HEK293T (cell line): ENCODE results near the gene CTR9.

Experiments used
- BHLHE40 ChIP-seq: fragments of 450-650 bp; IDR thresholded peaks from 2 replicates; pipeline ENCODE4 v1.6.1; 2016; ENCODE audit warnings: mild to moderate bottlenecking, moderate library complexity, borderline replicate concordance
- CTBP1 ChIP-seq: fragments of 450-650 bp; IDR thresholded peaks from 2 replicates; pipeline ENCODE4 v1.6.1; 2016; ENCODE audit warnings: borderline replicate concordance
- FOXA1 ChIP-seq: fragments of 450-650 bp; IDR thresholded peaks from 2 replicates; pipeline ENCODE4 v1.6.1; 2016; ENCODE audit warnings: mild to moderate bottlenecking
- FOXK2 ChIP-seq: fragments of 450-650 bp; IDR thresholded peaks from 2 replicates; pipeline ENCODE4 v1.6.1; 2016; ENCODE audit warnings: mild to moderate bottlenecking
- FOXM1 ChIP-seq: fragments of 450-650 bp; IDR thresholded peaks from 2 replicates; pipeline ENCODE4 v1.6.1; 2017; ENCODE audit warnings: mild to moderate bottlenecking, borderline replicate concordance
- HDGF ChIP-seq: fragments of 450-650 bp; IDR thresholded peaks from 2 replicates; pipeline ENCODE4 v1.6.1; 2017; ENCODE audit warnings: antibody characterized with exemption, borderline replicate concordance
- L3MBTL2 ChIP-seq: fragments of 450-650 bp; conservative IDR thresholded peaks from 2 replicates; pipeline ENCODE4 v1.6.1; 2016; ENCODE audit warnings: mild to moderate bottlenecking
- NFRKB ChIP-seq: fragments of 450-650 bp; IDR thresholded peaks from 2 replicates; pipeline ENCODE4 v1.6.1; 2016; ENCODE audit warnings: mild to moderate bottlenecking, moderate library complexity
- SP1 ChIP-seq: fragments of 450-650 bp; IDR thresholded peaks from 2 replicates; pipeline ENCODE4 v1.6.1; 2017
- ZNF384 ChIP-seq: fragments of 450-650 bp; IDR thresholded peaks from 2 replicates; pipeline ENCODE4 v1.6.1; 2016
- TF ChIP-seq, protein P1 (sequence below): fragments of 450-650 bp; IDR thresholded peaks from 2 replicates; pipeline ENCODE4 v1.6.1; 2016

DNA sequence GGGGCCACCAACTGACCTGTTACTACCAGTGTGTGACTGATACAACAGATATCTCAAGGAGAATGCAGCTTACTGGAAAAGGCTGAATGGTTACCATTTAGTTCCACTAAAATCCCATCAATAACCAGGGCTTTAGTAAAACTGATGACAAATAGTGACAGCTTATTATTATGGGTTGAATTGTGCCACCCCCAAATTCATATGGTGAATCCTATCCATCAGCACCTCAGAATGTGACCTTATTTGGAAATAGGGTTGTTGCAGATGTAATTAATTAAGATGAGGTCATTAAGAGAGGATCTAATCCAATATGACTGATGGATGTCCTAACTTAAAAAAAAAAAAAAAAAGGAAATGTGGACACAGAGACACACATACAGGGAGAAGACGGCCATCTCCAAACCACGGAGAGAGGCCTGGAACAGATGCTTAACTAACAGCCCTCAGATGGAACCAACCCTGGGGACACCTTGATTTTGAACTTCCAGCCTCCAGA, 30.1 kb upstream of the CTR9 start:
- TF ChIP-seq BHLHE40 (no peak), FOXK2 (no peak), HDGF (no peak), ZNF384 (no peak), NFRKB (no peak), FOXM1 (no peak), FOXA1 (no peak), CTBP1 (no peak), SP1 (no peak), L3MBTL2 (no peak)
- TF ChIP-seq, protein P1, sequence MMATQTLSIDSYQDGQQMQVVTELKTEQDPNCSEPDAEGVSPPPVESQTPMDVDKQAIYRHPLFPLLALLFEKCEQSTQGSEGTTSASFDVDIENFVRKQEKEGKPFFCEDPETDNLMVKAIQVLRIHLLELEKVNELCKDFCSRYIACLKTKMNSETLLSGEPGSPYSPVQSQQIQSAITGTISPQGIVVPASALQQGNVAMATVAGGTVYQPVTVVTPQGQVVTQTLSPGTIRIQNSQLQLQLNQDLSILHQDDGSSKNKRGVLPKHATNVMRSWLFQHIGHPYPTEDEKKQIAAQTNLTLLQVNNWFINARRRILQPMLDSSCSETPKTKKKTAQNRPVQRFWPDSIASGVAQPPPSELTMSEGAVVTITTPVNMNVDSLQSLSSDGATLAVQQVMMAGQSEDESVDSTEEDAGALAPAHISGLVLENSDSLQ = no peak
